Measurements from ENCODE around the gene KLF14. TPM values are rescaled to one million over a fixed set of nuclear protein-coding genes. Genes with fewer than 3 reads are reported as not detected.

KLF14 gene
- total RNA-seq, 1 donor from 2014 or later: not detected

DNA sequence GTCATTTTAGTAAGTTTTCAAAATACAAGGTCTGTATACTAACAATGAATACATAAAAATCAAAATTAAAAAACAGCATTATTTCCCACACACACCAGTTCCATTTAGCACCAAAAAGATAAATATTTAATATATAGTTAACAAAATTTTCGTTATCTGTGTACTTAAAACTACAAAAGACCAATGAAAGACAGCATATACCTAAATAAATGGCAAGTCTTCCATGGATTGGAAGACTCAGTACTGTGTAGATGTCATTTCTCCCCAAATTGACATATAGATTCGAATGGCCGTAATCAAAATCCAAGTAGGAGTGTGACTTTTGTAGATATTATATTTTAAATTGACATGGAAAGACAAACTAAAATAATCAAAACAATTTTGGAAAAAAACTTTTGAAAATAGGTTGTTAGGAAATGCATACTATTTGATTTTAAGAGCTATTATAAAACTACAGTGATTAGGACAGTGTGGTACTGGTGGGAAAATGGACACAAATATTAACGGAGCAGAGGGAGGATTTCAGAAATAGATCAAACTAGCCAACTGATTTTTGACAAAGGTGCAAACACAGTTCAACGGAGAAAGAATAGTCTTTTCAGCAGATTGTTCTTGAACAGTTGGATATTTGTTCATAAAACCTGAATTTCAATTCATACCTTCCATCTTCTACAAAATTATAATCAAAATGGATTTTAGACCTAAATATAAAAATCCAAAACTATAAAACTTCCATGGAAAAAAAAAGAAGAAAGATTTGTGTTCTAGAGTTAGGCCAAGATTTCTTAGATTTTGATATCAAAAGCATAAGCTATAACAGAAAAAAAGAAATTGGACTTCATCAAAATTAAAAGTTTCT, 14.8 kb upstream of the KLF14 start:
- Mint-ChIP-seq H3K27ac (ENCODE audit: unreplicated experiment) (no peak overlapping the region), H3K4me3 (ENCODE audit: unreplicated experiment) (no peak overlapping the region), H3K4me1 (ENCODE audit: low read depth, unreplicated experiment) (no peaks in the 10 kb centered on the region), H3K27me3 (ENCODE audit: unreplicated experiment) (peaks cover 2% of the 10 kb centered on the region), H3K36me3 (ENCODE audit: unreplicated experiment) (no peaks in the 10 kb centered on the region), H3K9me3 (ENCODE audit: unreplicated experiment) (no peaks in the 10 kb centered on the region)
- DNase-seq: no peak
- TF ChIP-seq, protein P1, sequence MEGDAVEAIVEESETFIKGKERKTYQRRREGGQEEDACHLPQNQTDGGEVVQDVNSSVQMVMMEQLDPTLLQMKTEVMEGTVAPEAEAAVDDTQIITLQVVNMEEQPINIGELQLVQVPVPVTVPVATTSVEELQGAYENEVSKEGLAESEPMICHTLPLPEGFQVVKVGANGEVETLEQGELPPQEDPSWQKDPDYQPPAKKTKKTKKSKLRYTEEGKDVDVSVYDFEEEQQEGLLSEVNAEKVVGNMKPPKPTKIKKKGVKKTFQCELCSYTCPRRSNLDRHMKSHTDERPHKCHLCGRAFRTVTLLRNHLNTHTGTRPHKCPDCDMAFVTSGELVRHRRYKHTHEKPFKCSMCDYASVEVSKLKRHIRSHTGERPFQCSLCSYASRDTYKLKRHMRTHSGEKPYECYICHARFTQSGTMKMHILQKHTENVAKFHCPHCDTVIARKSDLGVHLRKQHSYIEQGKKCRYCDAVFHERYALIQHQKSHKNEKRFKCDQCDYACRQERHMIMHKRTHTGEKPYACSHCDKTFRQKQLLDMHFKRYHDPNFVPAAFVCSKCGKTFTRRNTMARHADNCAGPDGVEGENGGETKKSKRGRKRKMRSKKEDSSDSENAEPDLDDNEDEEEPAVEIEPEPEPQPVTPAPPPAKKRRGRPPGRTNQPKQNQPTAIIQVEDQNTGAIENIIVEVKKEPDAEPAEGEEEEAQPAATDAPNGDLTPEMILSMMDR (IDR thresholded peaks at IDR 0.05; ENCODE audit: partially characterized antibody, unreplicated experiment): no peak

GRCh38 chr7:130741331-130741995, 7.5 kb upstream of the KLF14 start:
- Mint-ChIP-seq H3K4me1 (ENCODE audit: low read depth, unreplicated experiment) (no peaks in the 10 kb centered on the region), H3K27ac (ENCODE audit: unreplicated experiment) (no peak overlapping the region), H3K4me3 (ENCODE audit: unreplicated experiment) (no peak overlapping the region), H3K9me3 (ENCODE audit: unreplicated experiment) (no peaks in the 10 kb centered on the region), H3K27me3 (ENCODE audit: unreplicated experiment) (peaks cover 4% of the 10 kb centered on the region), H3K36me3 (ENCODE audit: unreplicated experiment) (no peaks in the 10 kb centered on the region)
- TF ChIP-seq, protein P1 (IDR thresholded peaks at IDR 0.05; ENCODE audit: partially characterized antibody, unreplicated experiment): no peak
- no peak for DNase-seq

GRCh38 chr7:130740606-130741005, 6.6 kb upstream of the KLF14 start:
- no peak for DNase-seq
- Mint-ChIP-seq H3K27me3 (ENCODE audit: unreplicated experiment) (peaks cover 5% of the 10 kb centered on the region), H3K4me3 (ENCODE audit: unreplicated experiment) (no peak overlapping the region), H3K27ac (ENCODE audit: unreplicated experiment) (no peak overlapping the region), H3K9me3 (ENCODE audit: unreplicated experiment) (no peaks in the 10 kb centered on the region), H3K4me1 (ENCODE audit: low read depth, unreplicated experiment) (no peaks in the 10 kb centered on the region), H3K36me3 (ENCODE audit: unreplicated experiment) (no peaks in the 10 kb centered on the region)
- TF ChIP-seq, protein P1 (IDR thresholded peaks at IDR 0.05; ENCODE audit: partially characterized antibody, unreplicated experiment): no peak

DNA sequence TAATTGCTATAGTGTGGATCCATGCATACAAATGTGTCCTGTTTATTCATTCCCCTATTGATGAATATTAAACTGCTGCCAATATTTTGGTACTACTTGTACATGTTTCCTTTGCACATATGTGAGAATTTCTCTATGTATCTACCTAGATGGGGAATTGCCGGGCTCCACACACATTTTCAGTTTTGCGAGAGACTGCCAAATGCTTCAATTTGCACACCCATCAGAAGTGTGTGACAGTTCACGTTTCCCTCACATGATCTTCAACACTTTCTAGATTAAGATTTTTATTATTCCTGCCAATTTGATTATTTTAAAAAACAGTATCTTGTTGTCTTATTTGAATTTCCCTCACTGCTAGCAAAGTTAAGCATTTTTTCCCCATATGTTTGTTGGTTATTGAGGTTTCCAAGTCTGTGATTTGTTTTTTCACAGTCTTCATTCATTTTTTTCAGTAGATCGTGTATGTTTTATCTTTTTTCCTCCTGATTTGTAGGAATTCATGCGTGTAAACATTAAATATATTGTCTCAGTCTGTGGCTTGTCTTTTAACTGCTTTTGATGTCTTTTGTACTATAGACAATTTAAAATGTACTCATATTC, 2.4 kb upstream of the KLF14 start:
- TF ChIP-seq, protein P1 (IDR thresholded peaks at IDR 0.05; ENCODE audit: partially characterized antibody, unreplicated experiment): no peak
- DNase-seq: no peak

More for the DNA sequence above, 2.4 kb upstream of the KLF14 start:
- Mint-ChIP-seq H3K36me3 (ENCODE audit: unreplicated experiment) (peaks cover 7% of the 10 kb centered on the region), H3K27ac (ENCODE audit: unreplicated experiment) (no peak overlapping the region), H3K4me1 (ENCODE audit: low read depth, unreplicated experiment) (no peaks in the 10 kb centered on the region), H3K4me3 (ENCODE audit: unreplicated experiment) (no peak overlapping the region), H3K9me3 (ENCODE audit: unreplicated experiment) (peaks cover 14% of the 10 kb centered on the region), H3K27me3 (ENCODE audit: unreplicated experiment) (peaks cover 22% of the 10 kb centered on the region)
